Activated T-helper 17 cell treated with anti-CD3 and anti-CD28 coated beads, Interleukin-2, amount 50 U/mL, for 72 hours (primary cell): ENCODE data around the gene VSNL1. TPM values are rescaled to one million over a fixed set of nuclear protein-coding genes. Genes with fewer than 3 reads are reported as not detected.

ENCODE experiments used
- ATAC-seq: fragments of 150-1000 bp; cut with Tn5 transposase; replicated peaks from 2 replicates; pipeline ENCODE4 v1.10.0; 2021; ENCODE audit warnings: mild to moderate bottlenecking, moderate library complexity
- H3K27ac Mint-ChIP-seq: one replicate; pipeline ENCODE4 v1.8.0; 2022; ENCODE audit warnings: mixed read lengths
- H3K27me3 Mint-ChIP-seq: one replicate; pipeline ENCODE4 v1.8.0; 2022; ENCODE audit warnings: mixed read lengths
- H3K36me3 Mint-ChIP-seq: one replicate; pipeline ENCODE4 v1.8.0; 2022; ENCODE audit warnings: low read depth, mild to moderate bottlenecking, mixed read lengths
- H3K4me1 Mint-ChIP-seq: one replicate; pipeline ENCODE4 v1.8.0; 2022; ENCODE audit warnings: mixed read lengths
- H3K4me3 Mint-ChIP-seq: one replicate; pipeline ENCODE4 v1.8.0; 2022; ENCODE audit warnings: mild to moderate bottlenecking, mixed read lengths
- H3K9me3 Mint-ChIP-seq: one replicate; pipeline ENCODE4 v1.8.0; 2022; ENCODE audit warnings: mixed read lengths
- total RNA-seq, 2 donors: library from RNA; stranded (reverse); gene quantifications; one replicate each; pipeline ENCODE4 v1.2.3, GENCODE V29; 2022

Gene VSNL1
- total RNA-seq, 2 donors from 2014 or later = not detected

GRCh38 chr2:17682098-17682857, 141.8 kb downstream of the VSNL1 start:
- ATAC-seq = no peak
- H3K27ac Mint-ChIP-seq = no peak overlapping the region
- H3K4me3 Mint-ChIP-seq = no peak overlapping the region
- no peaks in the 10 kb centered on the region for H3K4me1 Mint-ChIP-seq
- no peaks in the 10 kb centered on the region for H3K27me3 Mint-ChIP-seq
- H3K36me3 Mint-ChIP-seq = peaks cover 97% of the 10 kb centered on the region
- no peaks in the 10 kb centered on the region for H3K9me3 Mint-ChIP-seq

DNA sequence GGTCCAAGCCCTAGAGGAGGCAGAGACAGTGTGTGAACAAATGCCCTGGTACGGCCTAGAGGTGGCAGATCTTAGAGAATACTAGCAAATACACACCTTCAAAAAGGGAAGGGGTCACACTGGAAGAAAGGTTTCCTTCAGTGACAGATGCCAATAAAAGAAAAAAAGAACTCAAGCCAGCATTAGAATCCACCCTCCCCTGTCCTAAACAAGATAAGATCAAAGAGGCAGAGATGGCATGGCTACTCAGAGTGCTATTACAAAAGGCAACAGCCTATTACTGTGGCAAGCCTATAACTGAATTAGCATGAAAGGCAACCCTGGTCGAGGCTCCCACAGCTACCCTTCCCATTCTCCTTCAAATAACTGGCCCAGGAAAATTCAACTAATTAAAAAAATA, 143.5 kb downstream of the VSNL1 start:
- Mint-ChIP-seq H3K4me3 (no peak overlapping the region), H3K27me3 (no peaks in the 10 kb centered on the region), H3K9me3 (no peaks in the 10 kb centered on the region), H3K36me3 (peaks cover 97% of the 10 kb centered on the region), H3K4me1 (peaks cover 3% of the 10 kb centered on the region), H3K27ac (no peak overlapping the region)
- ATAC-seq = no peak

GRCh38 chr2:17688600-17688999, 148.1 kb downstream of the VSNL1 start:
- Mint-ChIP-seq H3K4me3 (no peak overlapping the region), H3K9me3 (no peaks in the 10 kb centered on the region), H3K27me3 (no peaks in the 10 kb centered on the region), H3K27ac (no peak overlapping the region), H3K36me3 (peaks cover 97% of the 10 kb centered on the region), H3K4me1 (peaks cover 4% of the 10 kb centered on the region)
- ATAC-seq = no peak

DNA sequence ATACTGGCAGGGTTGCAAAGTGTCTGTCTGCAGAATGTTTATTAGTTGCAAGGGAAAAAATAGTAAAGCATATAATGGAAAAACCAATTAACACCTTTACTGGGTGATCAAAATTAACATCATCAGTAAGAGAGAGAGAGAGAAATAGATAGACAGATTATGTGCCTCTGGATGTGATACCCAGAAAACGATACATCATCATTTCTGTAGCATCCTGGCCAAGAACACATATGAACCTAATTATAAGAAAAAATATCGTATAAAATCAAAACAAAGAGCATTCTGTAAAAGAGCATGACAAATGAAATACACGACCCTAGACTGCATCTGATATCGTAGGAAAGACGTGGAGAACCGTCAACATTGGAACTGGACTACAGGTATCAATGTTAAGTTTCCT, 148.5 kb downstream of the VSNL1 start:
- no peaks in the 10 kb centered on the region for H3K27me3 Mint-ChIP-seq
- peaks cover 4% of the 10 kb centered on the region for H3K4me1 Mint-ChIP-seq
- H3K36me3 Mint-ChIP-seq = peaks cover 97% of the 10 kb centered on the region
- H3K4me3 Mint-ChIP-seq = no peak overlapping the region
- H3K9me3 Mint-ChIP-seq = no peaks in the 10 kb centered on the region
- ATAC-seq = no peak
- H3K27ac Mint-ChIP-seq = no peak overlapping the region

DNA sequence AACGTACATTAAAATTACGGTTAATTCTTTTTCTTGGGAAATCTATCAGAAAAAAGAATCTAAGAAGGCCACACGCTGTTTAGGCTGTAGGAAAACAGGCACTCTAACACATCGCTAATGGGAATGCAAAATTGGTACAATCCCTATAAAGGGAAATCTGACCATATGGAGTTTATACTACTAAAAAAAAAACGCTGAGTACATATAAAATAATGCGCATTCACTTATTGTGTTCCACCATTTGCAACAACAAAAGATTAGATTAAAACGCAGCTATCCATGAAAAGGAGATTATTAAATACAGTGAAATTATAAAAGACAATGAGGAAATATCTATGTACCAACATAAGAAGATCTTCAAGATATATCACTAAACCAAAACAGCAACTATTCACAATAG, 150.3 kb downstream of the VSNL1 start:
- Mint-ChIP-seq H3K27ac (no peak overlapping the region), H3K27me3 (no peaks in the 10 kb centered on the region), H3K4me1 (peaks cover 4% of the 10 kb centered on the region), H3K9me3 (no peaks in the 10 kb centered on the region), H3K4me3 (no peak overlapping the region), H3K36me3 (peaks cover 98% of the 10 kb centered on the region)
- no peak for ATAC-seq

Other genes with a start within 250 kb of the VSNL1 start
- gene RAD51AP2, start 22.3 kb upstream of the VSNL1 start, total RNA-seq = not detected
- gene SMC6, start 213.1 kb downstream of the VSNL1 start, total RNA-seq = 10 to 100 TPM; 14.1 to 22.3 TPM
- 10 to 100 TPM; 27.6 to 38.3 TPM for gene GEN1, start 213.4 kb downstream of the VSNL1 start, total RNA-seq